SH-SY5Y (cell line): ENCODE measurements around the gene DPM2.

Experiments
- GATA2 ChIP-seq: IDR thresholded peaks from 2 replicates; pipeline ENCODE4 v1.6.1; 2011; ENCODE audit warnings: mild to moderate bottlenecking, low read depth, low read length
- GATA3 ChIP-seq: IDR thresholded peaks from 2 replicates; pipeline ENCODE4 v1.6.1; 2011; ENCODE audit warnings: low read depth, mild to moderate bottlenecking, low read length, moderate library complexity

DNA sequence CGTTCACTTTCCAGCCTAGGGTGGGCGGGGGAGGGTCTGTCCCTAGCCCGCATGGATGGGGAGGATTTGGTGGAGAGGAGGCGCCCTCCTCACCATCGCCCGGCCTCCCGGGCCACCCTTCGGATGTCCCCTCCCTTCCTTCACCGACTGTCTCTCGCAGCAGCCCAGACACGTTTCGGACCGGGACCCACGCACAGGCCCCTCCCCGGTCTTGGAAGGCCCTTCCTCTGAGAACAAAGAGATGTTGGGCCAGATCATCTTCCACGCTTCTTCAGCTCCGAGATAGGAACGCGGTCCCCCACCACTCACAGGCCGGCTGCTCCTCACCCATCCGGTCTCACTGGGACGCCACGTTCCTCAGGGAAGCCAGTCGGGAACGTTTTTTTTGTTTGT is 640 bp upstream of the DPM2 start:
- TF ChIP-seq GATA2: no peak
- TF ChIP-seq GATA3: no peak
